HepG2 (cell line): ENCODE results near the gene JPH3. TPM values are rescaled to one million over a fixed set of nuclear protein-coding genes. Genes with fewer than 3 reads are reported as not detected.

ENCODE experiments used
- ATAC-seq: fragments of 200-7000 bp; cut with Tn5 transposase; 3 replicates; pipeline ENCODE4 v1.9.1; 2020; ENCODE audit warnings: mild to moderate bottlenecking, moderate library complexity
- BruUV-seq: library from RNA; stranded (reverse); fragments of 400-500 nt; replicated peaks from 2 replicates; lab custom pipeline; 2021; lab: Mats Ljungman, UMichigan
- CTCF ChIA-PET: fragments of 300-600 bp; formaldehyde crosslinking; extraction: SDS; loops from one replicate; lab custom pipeline; 2021; ENCODE audit warnings: low total read pairs, inconsistent platforms, low intra/inter-chr PET ratio; lab: Yijun Ruan, JAX
- POLR2A ChIA-PET: fragments of 350-600 bp; sonication (Branson Sonifier 250); formaldehyde crosslinking; loops from one replicate; lab custom pipeline; 2020; ENCODE audit warnings: antibody characterized with exemption, inconsistent platforms; lab: Yijun Ruan, JAX
- DNase-seq: peaks from one replicate; pipeline ENCODE4 v3.0.0-alpha.2; 2015; ENCODE audit warnings: low spot score
- FAIRE-seq: peaks from 3 replicates; lab custom pipeline; 2011; peaks lifted over from hg19 to GRCh38; lab: Jason Lieb, UNC
- H2AFZ ChIP-seq: one replicate; pipeline ENCODE4 v1.6.1; 2011; ENCODE audit warnings: low read length, inconsistent platforms
- H3K27ac ChIP-seq: fragments of 300-600 bp; 3 replicates; pipeline ENCODE4 v1.8.0; 2011; ENCODE audit warnings: mixed run types, mild to moderate bottlenecking, mixed read lengths, low read length, inconsistent platforms; ENCODE audit not compliant: insufficient read depth; ENCODE audit errors: extremely low read length
- H3K27me3 ChIP-seq, 2 experiments: fragments of 200-600 bp in 1 of 2; 2 replicates in 1 of 2; 3 replicates in 1 of 2; pipeline versions ENCODE4 v1.6.0 to v1.8.0; 2011; ENCODE audit warnings: low read length in 2 of 2, mild to moderate bottlenecking in 2 of 2, moderate library complexity in 2 of 2, inconsistent platforms in 1 of 2; ENCODE audit not compliant: insufficient read depth in 2 of 2, control insufficient read depth in 1 of 2
- H3K36me3 ChIP-seq, 2 experiments: fragments of 200-600 bp in 1 of 2; replicated peaks in 1 of 2; 2 replicates in 1 of 2; 3 replicates in 1 of 2; pipeline versions ENCODE4 v1.5.1 to v1.8.0; 2011; ENCODE audit warnings: low read length in 2 of 2, inconsistent platforms in 1 of 2; ENCODE audit not compliant: insufficient read depth in 2 of 2, control insufficient read depth in 1 of 2
- H3K4me1 ChIP-seq: 2 replicates; pipeline ENCODE4 v1.5.1; 2012; ENCODE audit warnings: low read length, inconsistent platforms; ENCODE audit not compliant: insufficient read depth
- H3K4me2 ChIP-seq: 2 replicates; pipeline ENCODE4 v1.6.0; 2011; ENCODE audit warnings: low read depth, low read length, inconsistent platforms
- H3K4me3 ChIP-seq, 3 experiments: fragments of 200-600 bp in 1 of 3; sonication (generic), shearing (Covaris generic) in 1 of 3; replicated peaks in 1 of 3; 2 replicates each; pipeline ENCODE4 v1.5.1; 2011 to 2016; ENCODE audit warnings: low read length in 3 of 3, inconsistent platforms in 2 of 3, low read depth in 2 of 3, mild to moderate bottlenecking in 2 of 3, control low read depth in 1 of 3, mixed read lengths in 1 of 3; ENCODE audit not compliant: insufficient read depth in 1 of 3
- H3K79me2 ChIP-seq: one replicate; pipeline ENCODE4 v1.6.1; 2011; ENCODE audit warnings: low read length, inconsistent platforms; ENCODE audit not compliant: insufficient read depth
- H3K9ac ChIP-seq: 2 replicates; pipeline ENCODE4 v1.6.0; 2011; ENCODE audit warnings: mild to moderate bottlenecking, low read depth, low read length, inconsistent platforms; ENCODE audit not compliant: insufficient read depth
- H3K9me3 ChIP-seq: 2 replicates; pipeline ENCODE4 v1.5.1; 2012; ENCODE audit warnings: mild to moderate bottlenecking, low read length
- H4K20me1 ChIP-seq: 2 replicates; pipeline ENCODE4 v1.6.0; 2011; ENCODE audit warnings: inconsistent platforms, mild to moderate bottlenecking, low read length, moderate library complexity; ENCODE audit not compliant: insufficient read depth
- ARNT ChIP-seq: fragments of 450-650 bp; IDR thresholded peaks from 2 replicates; pipeline ENCODE4 v1.6.1; 2017
- ATF3 ChIP-seq: sonication (generic); formaldehyde crosslinking; IDR thresholded peaks from 2 replicates; pipeline ENCODE4 v1.4.0; 2020; ENCODE audit warnings: missing genetic modification reagents
- ETV6 ChIP-seq: sonication (generic); formaldehyde crosslinking; conservative IDR thresholded peaks from 2 replicates; pipeline ENCODE4 v1.4.0; 2020; ENCODE audit warnings: missing genetic modification reagents
- KLF13 ChIP-seq: sonication (generic); formaldehyde crosslinking; IDR thresholded peaks from 2 replicates; pipeline ENCODE4 v1.4.0; 2020; ENCODE audit warnings: mild to moderate bottlenecking, missing genetic modification reagents
- MED13 ChIP-seq: sonication (generic); formaldehyde crosslinking; IDR thresholded peaks from 2 replicates; pipeline ENCODE4 v1.5.0; 2020; ENCODE audit warnings: missing genetic modification reagents
- MTA1 ChIP-seq: sonication (generic); formaldehyde crosslinking; IDR thresholded peaks from 2 replicates; pipeline ENCODE4 v1.4.0; 2020; ENCODE audit warnings: missing genetic modification reagents, mild to moderate bottlenecking, borderline replicate concordance
- NAIF1 ChIP-seq: sonication (generic); formaldehyde crosslinking; IDR thresholded peaks from 2 replicates; pipeline ENCODE4 v1.5.0; 2020; ENCODE audit warnings: mild to moderate bottlenecking, missing genetic modification reagents, borderline replicate concordance
- NFKB2 ChIP-seq: sonication (generic); formaldehyde crosslinking; IDR thresholded peaks from 2 replicates; pipeline ENCODE4 v1.4.0; 2020; ENCODE audit warnings: missing genetic modification reagents, borderline replicate concordance
- NR0B2 ChIP-seq: sonication (generic); formaldehyde crosslinking; IDR thresholded peaks from 2 replicates; pipeline ENCODE4 v1.4.0; 2020; ENCODE audit warnings: mild to moderate bottlenecking, missing genetic modification reagents
- PHF20 ChIP-seq: sonication (generic); formaldehyde crosslinking; IDR thresholded peaks from 2 replicates; pipeline ENCODE4 v1.5.0; 2020; ENCODE audit warnings: mild to moderate bottlenecking, missing genetic modification reagents
- RAD51 ChIP-seq: fragments of 450-650 bp; IDR thresholded peaks from 2 replicates; pipeline ENCODE4 v1.6.1; 2016; ENCODE audit warnings: borderline replicate concordance
- TBX3 ChIP-seq: fragments of 450-650 bp; IDR thresholded peaks from 2 replicates; pipeline ENCODE4 v1.6.1; 2017; ENCODE audit warnings: antibody characterized with exemption, mild to moderate bottlenecking, inconsistent platforms, borderline replicate concordance
- TFDP1 ChIP-seq: IDR thresholded peaks from 2 replicates; pipeline ENCODE4 v1.6.1; 2016; ENCODE audit warnings: missing compliant biosample characterization, missing genetic modification reagents, borderline replicate concordance
- ZFP41 ChIP-seq: sonication (generic); formaldehyde crosslinking; IDR thresholded peaks from 2 replicates; pipeline ENCODE4 v1.4.0; 2020; ENCODE audit warnings: mild to moderate bottlenecking, missing genetic modification reagents, borderline replicate concordance
- ZNF138 ChIP-seq: sonication (generic); formaldehyde crosslinking; IDR thresholded peaks from 2 replicates; pipeline ENCODE4 v1.5.0; 2020; ENCODE audit warnings: mild to moderate bottlenecking, low read depth, missing genetic modification reagents
- ZNF251 ChIP-seq: sonication (generic); formaldehyde crosslinking; IDR thresholded peaks from 2 replicates; pipeline ENCODE4 v1.9.0; 2021; ENCODE audit warnings: mild to moderate bottlenecking, missing genetic modification reagents
- ZNF350 ChIP-seq: sonication (generic); formaldehyde crosslinking; IDR thresholded peaks from 2 replicates; pipeline ENCODE4 v1.4.0; 2020; ENCODE audit warnings: mild to moderate bottlenecking, low read depth, missing genetic modification reagents, borderline replicate concordance
- ZNF580 ChIP-seq: IDR thresholded peaks from 2 replicates; pipeline ENCODE4 v1.6.1; 2016; ENCODE audit warnings: low read depth, borderline replicate concordance
- ZNF652 ChIP-seq: IDR thresholded peaks from 2 replicates; pipeline ENCODE4 v1.6.1; 2016; ENCODE audit warnings: low read depth, borderline replicate concordance
- ZNF691 ChIP-seq: sonication (generic); formaldehyde crosslinking; IDR thresholded peaks from 2 replicates; pipeline ENCODE4 v1.4.0; 2020; ENCODE audit warnings: missing genetic modification reagents, low read depth, mild to moderate bottlenecking, borderline replicate concordance
- ZNF713 ChIP-seq: sonication (generic); formaldehyde crosslinking; IDR thresholded peaks from 2 replicates; pipeline ENCODE4 v1.4.0; 2020; ENCODE audit warnings: mild to moderate bottlenecking, missing genetic modification reagents
- WGBS: methylation state at CpG from one replicate; pipeline ENCODE4 v1.1.6; 2017; ENCODE audit warnings: low lambda C conversion rate; 5-methylcytosine and 5-hydroxymethylcytosine counted together
- in situ Hi-C: cut with HindIII; loops from 2 replicates; pipeline ENCODE4 v1.10.0; 2017; ENCODE audit warnings: low pct_unique_long_range_greater_than_20kb; ENCODE audit not compliant: extremely low pct_ligation_motif_present
- intact Hi-C: fragments of 100-400 bp; cut with micrococcal nuclease; formaldehyde crosslinking; loops from one replicate; pipeline ENCODE4 v1.10.0; 2022; ENCODE audit not compliant: unreplicated experiment
- polyA plus RNA-seq, 8 experiments: library from polyadenylated mRNA; depleted of rRNA in 3 of 8; stranded (reverse) in 7 of 8; unstranded in 1 of 8; fragments of >200 nt; fragmentation: Illumina TruSeq in 4 of 8; extraction: Trizol in 4 of 8; gene quantifications; 2 replicates each; pipeline versions ENCODE4 v1.2.1 to v1.2.3, GENCODE V29; 2011 to 2016; ENCODE audit warnings: low read depth in 4 of 8, missing spikeins in 1 of 8, mixed read lengths in 1 of 8; ENCODE audit not compliant: insufficient read depth in 1 of 8
- total RNA-seq, 5 experiments: library from RNA; depleted of rRNA; stranded (reverse); fragments of >200 nt; fragmentation: Illumina TruSeq; extraction: Trizol; gene quantifications; 2 replicates each; pipeline ENCODE4 v1.2.3, GENCODE V29; 2016; ENCODE audit warnings: low read depth in 1 of 5

Gene JPH3
- total and polyA plus RNA-seq, 2 of the 13 experiments (the other 11 are each of a cell fraction or from before 2014, with no cell fraction given), result not detected

GRCh38 chr16:87678618-87679017, 76.3 kb downstream of the JPH3 start (continued):
- TF ChIP-seq NFKB2, result peak; percentile 93
- no peak for TF ChIP-seq PHF20 (CRISPR knock-in tag)
- TF ChIP-seq KLF13 (CRISPR knock-in tag), result 0 out of 2 replicates have a peak, but pooled peaks have one; percentile 41
- peak; percentile 67; the same call in 1 of the 2 replicates for TF ChIP-seq NR0B2 (CRISPR knock-in tag)
- no peak for TF ChIP-seq MED13 (CRISPR knock-in tag)
- peak; percentile 78; the same call in 1 of the 2 replicates for TF ChIP-seq ZFP41 (CRISPR knock-in tag)
- peak; percentile 51; the same call in 1 of the 2 replicates for TF ChIP-seq ZNF580 (CRISPR knock-in tag)
- TF ChIP-seq ZNF652 (CRISPR knock-in tag), result no peak
- peak; percentile 97 for TF ChIP-seq TFDP1 (CRISPR knock-in tag)

- ChIA-PET CTCF (no interaction called here), POLR2A (no interaction called here)
- DNase-seq (no peak), ATAC-seq (no peak; the same call in 2 of the 3 replicates)
- in situ Hi-C loops, result no loop called here
- Histone ChIP-seq H3K4me1 (peaks cover 6% of the 10 kb centered on the region), H3K9ac (no peak overlapping the region), H3K9me3 (no peaks in the 10 kb centered on the region), H2AFZ (no peak overlapping the region), H4K20me1 (peaks cover 3% of the 10 kb centered on the region; the same call in 1 of the 2 replicates), H3K79me2 (no peaks in the 10 kb centered on the region)
- 45% methylated on average over 15 of the region's 18 CpGs for WGBS
- no TSS peak for BruUV-seq
- no peak for TF ChIP-seq ZNF138
- TF ChIP-seq ZNF350 (CRISPR knock-in tag), result no peak
- no peak for TF ChIP-seq ZNF251
- TF ChIP-seq ARNT, result no peak
- no peak for TF ChIP-seq TBX3
- no peak for TF ChIP-seq ZNF713 (CRISPR knock-in tag)
- TF ChIP-seq RAD51, result no peak
- TF ChIP-seq ATF3 (CRISPR knock-in tag), result no peak
- no peak for TF ChIP-seq ETV6
- TF ChIP-seq ZNF691, result no peak
- no peak for TF ChIP-seq MTA1 (CRISPR knock-in tag)
- TF ChIP-seq NAIF1 (CRISPR knock-in tag), result no peak
- TF ChIP-seq, all 625 proteins: peak for 0
- Histone ChIP-seq H3K27me3 (peaks cover 18 to 71% of the 10 kb centered on the region in 2 experiments), H3K4me3 (no peak overlapping the region), H3K27ac (no peak overlapping the region), H3K36me3 (no peaks in the 10 kb centered on the region), H3K4me2 (no peak overlapping the region)
- intact Hi-C loops, result no loop called here
- FAIRE-seq, result no peak
These were observed 77.4 kb downstream of the JPH3 start for GRCh38 chr16:87679593-87680271.
